GM18870 (cell line): ENCODE data around the gene TXLNB.

Experiments used
- ATAC-seq: cut with Tn5 transposase; IDR thresholded peaks from one replicate; pipeline ENCODE4 v1.9.1; 2021; ENCODE audit warnings: moderate library complexity; ENCODE audit not compliant: unreplicated experiment

Gene TXLNB

DNA sequence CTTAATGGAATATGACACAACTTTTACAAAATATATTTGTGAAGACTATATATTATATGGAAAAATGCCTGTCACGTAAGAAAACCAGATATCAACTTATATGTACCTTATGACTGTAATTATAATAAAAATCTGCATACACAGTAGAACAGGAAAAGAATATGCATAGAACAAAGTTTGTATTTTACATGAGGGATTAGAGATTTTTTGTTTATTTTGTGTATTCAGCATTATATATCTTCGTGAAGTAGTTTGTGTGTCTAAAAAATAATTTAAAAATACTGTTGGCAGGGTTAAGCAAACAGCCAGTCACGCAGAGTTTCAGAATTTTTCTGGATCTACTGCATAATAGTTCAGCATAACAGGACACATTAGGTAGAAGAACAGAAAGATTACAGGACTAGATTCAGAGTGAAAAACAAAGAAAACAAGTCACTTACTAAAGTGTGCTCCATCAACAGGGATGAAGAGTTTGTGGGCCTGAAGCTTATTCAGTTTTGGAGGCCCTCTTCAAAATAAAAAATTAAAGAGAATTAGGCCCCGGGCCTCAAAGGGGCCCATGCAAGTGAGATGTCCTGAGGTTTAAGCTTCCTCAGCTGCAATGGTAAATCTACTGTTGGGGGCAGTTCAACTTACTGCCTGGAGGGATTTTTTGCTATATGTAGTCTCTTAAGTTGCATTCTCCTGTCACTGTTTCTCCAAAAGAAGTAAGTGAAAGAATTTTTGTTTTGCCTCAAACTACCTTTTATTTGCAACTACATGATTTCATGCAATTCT is 16.3 kb downstream of the TXLNB start:
- no peak for ATAC-seq

GRCh38 chr6:139271056-139271455 is 20.7 kb downstream of the TXLNB start:
- ATAC-seq: peak; percentile 87

GRCh38 chr6:139270249-139270648 is 21.5 kb downstream of the TXLNB start:
- no peak for ATAC-seq

DNA sequence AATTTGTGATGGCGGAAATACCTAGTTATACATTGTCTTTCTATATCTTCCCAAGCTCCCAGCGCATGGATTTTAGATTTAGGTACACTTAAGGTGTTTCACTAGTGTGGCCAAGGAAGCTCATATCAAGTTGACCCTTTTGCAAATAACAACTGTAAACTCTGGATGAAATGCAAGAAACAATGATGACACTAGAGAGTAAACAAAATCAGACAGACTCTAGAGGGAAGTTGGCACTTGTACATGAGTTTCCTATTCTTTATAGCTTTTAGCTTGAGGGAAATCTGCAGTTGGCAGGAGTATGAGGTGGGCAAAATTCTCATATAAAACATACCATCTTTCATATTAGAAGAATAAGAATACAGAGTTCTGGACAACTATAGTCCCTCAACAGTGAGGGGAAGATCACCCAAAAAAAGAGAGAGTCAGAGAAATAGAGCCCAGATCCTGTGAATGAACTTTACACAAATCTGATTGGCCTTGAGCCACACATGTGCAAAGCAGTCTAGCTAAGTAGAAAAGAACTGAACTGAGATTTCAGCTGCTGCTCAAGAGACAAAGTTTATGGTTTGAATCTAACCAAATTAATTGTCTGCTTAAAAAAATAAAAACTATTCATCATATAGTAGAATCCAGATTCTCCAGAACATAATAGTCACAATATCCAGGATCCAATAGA is 26.1 kb downstream of the TXLNB start:
- ATAC-seq: no peak

DNA sequence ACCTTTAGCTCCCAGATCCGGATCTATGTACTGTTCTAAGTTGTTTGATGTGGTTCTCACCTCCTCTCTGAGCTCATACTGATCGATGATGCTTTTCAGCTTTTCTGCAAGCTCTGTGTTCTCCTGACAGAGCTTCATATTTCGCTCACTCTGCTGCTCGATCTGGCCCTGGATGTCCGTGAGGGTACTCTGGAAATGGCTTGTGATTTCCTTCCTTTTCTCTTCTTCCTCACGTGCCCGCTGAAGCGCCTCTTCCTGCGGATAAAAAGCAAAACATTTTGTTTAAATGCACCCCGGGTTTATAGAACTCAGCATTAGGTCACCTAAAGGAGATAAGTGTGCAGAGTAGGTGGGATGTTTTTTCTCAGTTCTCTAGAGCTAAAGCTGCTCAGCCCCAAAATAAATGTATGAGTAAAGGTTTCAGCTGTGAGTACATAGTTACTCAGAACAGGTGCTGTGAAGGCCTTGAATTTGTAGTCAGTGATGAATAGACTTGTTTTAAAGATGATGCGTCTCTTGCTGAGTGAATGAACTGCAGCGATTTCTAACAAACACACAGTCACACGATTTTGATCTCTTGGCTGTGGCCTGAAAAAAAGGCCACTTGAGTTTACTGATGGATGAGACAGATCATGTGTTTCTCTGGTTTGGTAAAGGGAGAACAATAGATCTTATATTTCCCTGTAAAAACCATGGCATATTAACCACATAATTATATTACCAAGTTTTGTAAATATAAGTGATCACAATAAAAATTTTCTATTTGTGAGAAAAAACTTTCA is 29.1 kb downstream of the TXLNB start:
- peak; percentile 92 for ATAC-seq

- ATAC-seq: no peak
These were observed 33.9 kb downstream of the TXLNB start for GRCh38 chr6:139257821-139258398.

GRCh38 chr6:139257291-139257690 is 34.5 kb downstream of the TXLNB start:
- no peak for ATAC-seq

DNA sequence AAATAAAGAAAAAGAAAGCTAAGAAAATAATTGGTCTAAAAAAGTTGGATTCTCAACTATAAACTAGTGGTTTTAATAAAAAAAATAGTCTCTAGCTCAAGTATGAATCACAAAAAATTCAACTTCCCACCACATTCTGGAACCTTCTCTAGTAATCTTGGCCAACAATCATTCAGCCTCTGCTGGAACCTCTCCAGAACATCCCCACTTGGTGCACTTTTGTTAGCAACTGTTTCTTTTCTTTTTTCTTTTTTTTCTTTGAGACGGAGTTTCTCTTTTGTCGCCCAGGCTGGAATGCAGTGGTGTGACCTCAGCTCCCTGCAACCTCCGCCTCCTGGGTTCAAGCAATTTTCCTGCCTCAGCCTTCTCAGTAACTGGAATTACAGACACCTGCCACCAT is 35.7 kb downstream of the TXLNB start:
- no peak for ATAC-seq

- ATAC-seq: no peak
These were observed 37.6 kb downstream of the TXLNB start for GRCh38 chr6:139254196-139254595.

DNA sequence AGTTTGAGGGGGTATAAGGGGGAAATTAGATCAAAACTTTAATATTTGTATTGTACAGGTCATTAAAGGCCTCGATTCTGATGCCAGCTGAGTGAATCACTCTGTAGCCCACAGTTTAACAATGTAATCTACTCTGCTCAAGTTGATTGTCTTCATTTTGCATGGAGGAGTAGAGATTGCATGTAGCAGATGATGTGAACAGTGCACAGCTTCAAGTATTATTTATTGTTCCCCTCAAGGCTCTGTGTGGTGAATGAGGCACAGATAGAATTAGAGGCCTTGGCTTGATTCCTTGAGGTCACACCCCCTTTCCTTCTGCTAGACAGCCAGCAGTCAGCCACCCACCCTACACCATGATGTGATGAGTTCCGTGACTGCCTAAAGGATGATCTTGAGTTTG is 38.1 kb downstream of the TXLNB start:
- no peak for ATAC-seq

GRCh38 chr6:139251691-139252390 is 40.0 kb downstream of the TXLNB start:
- no peak for ATAC-seq

DNA sequence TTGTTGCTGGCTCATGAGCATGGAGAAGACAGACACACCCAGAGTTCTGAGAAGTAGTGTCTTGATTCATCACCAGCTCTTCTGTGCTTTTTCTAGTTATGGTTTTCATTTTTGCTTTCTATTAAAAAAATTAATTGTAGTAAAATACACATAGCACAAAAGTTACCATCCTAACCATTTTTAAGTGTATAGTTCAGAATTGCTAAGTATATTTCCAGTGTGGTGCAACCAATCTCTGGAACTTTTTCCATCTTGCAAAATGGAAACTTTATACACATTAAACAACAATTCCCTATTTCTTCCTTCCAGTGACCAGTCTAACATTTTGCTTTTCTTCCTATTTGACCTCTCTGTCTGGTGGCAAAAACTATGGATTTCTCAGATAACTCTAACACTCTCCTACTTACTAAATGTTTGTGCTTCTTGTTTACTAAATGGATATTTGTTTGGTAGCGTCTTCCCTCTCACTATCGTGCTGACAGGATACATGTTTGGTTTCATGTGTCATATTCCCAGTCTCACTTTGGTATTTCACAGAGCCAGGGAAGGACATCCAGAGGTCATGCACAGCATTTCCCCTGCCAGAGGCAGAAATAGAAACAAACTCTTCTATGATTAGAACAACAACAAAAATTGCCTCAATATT is 40.6 kb downstream of the TXLNB start:
- ATAC-seq: peak; percentile 38

GRCh38 chr6:139250296-139251044 is 41.3 kb downstream of the TXLNB start:
- ATAC-seq: peak; percentile 73

DNA sequence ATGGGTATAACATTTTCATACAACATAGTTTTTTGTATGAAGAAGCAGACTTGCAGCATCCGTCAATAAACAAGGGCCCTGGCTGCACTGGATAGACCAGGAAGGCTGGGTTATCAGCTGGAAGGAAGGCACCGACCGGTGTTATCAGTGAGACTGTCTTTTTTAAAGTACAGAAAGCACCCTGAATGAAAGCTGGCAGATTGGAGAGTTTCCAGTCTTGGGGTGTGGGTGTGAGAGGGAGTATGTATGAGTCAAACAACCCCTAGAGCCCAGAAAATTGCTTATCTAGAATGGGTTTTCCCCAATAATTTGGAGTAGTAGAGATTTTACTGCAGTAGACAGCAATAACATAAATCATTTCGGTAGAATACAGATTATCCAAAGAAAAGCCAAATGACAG is 42.4 kb downstream of the TXLNB start:
- ATAC-seq: no peak

DNA sequence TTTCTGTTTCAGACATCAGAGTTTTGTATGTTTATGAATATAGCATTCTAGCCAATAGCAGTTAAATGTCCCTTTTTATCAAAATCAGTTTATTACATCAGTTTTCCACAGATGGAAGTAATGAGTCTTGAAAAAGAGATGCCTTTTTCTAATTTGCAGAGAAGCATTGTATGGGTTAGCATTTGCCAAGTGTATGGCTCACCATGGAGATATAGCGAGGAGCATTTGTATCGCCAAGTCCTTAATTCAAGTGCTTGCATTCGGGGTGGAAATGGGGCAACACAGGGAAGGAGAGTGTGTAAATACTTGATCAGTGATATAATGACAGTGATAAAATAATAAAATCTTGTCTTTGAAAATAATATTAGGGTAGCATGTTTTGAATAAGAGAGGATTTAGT is 42.9 kb downstream of the TXLNB start:
- ATAC-seq: no peak

DNA sequence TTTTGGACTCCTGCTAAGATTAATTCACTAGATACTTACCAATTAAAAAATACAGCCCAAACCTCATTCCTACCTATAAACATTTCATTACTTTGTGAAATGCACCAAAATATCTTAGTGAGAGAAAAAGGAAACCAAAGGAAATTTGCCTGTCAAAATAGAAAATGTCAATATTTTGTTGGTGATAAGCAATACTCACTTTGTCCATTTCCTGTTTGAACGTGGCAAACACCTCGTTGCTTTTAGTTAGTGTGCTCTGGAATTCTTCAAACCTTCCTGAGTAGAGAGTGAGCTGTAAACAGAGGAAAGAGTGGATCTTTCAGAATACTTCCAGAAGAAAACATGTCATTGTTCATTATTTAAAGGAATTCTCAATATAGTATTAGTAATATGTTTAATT is 44.2 kb downstream of the TXLNB start:
- no peak for ATAC-seq

GRCh38 chr6:139243536-139243935 is 48.3 kb downstream of the TXLNB start:
- ATAC-seq: no peak

GRCh38 chr6:139242457-139243240 is 49.1 kb downstream of the TXLNB start:
- ATAC-seq: no peak
